Cardiac muscle cell (in vitro differentiated cells and primary cell): ENCODE data around the gene CCDC63. TPM values are rescaled to one million over a fixed set of nuclear protein-coding genes. Genes with fewer than 3 reads are reported as not detected.

Experiments
- DNase-seq, 2 donors: peaks; one replicate each; pipeline versions ENCODE4 v3.0.0 to v3.0.0-alpha.2; 2010 to 2017; ENCODE audit warnings: low read depth in 1 of 2, low spot score in 1 of 2
- H3K27ac ChIP-seq: fragments of 200-600 bp; sonication (generic); 2 replicates; pipeline ENCODE4 v1.5.1; 2016
- H3K27me3 ChIP-seq: fragments of 200-600 bp; sonication (generic); 2 replicates; pipeline ENCODE4 v1.6.0; 2016; ENCODE audit warnings: control low read depth
- H3K36me3 ChIP-seq: fragments of 200-600 bp; sonication (generic); 2 replicates; pipeline ENCODE4 v1.5.1; 2016; ENCODE audit warnings: control low read depth
- H3K4me1 ChIP-seq: fragments of 200-600 bp; sonication (generic); 2 replicates; pipeline ENCODE4 v1.8.1; 2017; ENCODE audit warnings: low read depth, mild to moderate bottlenecking, mixed run types
- H3K4me3 ChIP-seq: fragments of 200-600 bp; sonication (generic); 2 replicates; pipeline ENCODE4 v1.5.1; 2016; ENCODE audit warnings: mild to moderate bottlenecking
- H3K9me3 ChIP-seq: fragments of 200-600 bp; sonication (generic); 2 replicates; pipeline ENCODE4 v1.5.1; 2017; ENCODE audit warnings: low read depth, mild to moderate bottlenecking, control low read depth
- polyA plus RNA-seq: library from polyadenylated mRNA; unstranded; fragments of >200 nt; fragmentation: Nextera tagmentation; extraction: Ambion mirVana; gene quantifications from 2 replicates; pipeline ENCODE4 v1.2.1, GENCODE V29; 2016
- total RNA-seq: library from RNA; depleted of rRNA; stranded (reverse); fragments of >200 nt; gene quantifications from 2 replicates; pipeline ENCODE4 v1.2.3, GENCODE V29; 2016
- TF ChIP-seq, protein P1 (sequence below): IDR thresholded peaks from 2 replicates; pipeline ENCODE4 v1.5.1; 2012; ENCODE audit warnings: low read depth, mild to moderate bottlenecking, low read length

Gene CCDC63
- total and polyA plus RNA-seq, 2 experiments from 2014 or later: 0.22 TPM; not detected in 1

DNA sequence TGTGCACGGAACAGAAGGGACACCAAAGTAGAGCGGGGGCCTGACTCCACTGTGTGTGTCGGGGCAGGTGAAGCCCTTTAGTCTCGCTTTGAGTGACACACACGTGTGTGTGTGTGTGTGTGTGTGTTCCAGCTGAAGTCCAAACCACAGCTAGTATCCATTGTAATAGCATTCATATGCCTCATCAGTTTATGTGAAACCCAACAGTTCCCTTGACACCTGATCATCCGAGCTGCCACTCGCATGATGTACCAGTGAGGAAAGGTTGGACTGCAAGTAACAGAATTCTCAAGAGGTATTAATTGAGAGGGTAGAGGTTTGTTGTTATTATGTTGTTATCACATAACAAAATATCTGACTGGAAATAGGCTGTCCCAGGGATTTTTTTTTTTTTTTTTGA, 16.4 kb downstream of the CCDC63 start:
- TF ChIP-seq, protein P1, sequence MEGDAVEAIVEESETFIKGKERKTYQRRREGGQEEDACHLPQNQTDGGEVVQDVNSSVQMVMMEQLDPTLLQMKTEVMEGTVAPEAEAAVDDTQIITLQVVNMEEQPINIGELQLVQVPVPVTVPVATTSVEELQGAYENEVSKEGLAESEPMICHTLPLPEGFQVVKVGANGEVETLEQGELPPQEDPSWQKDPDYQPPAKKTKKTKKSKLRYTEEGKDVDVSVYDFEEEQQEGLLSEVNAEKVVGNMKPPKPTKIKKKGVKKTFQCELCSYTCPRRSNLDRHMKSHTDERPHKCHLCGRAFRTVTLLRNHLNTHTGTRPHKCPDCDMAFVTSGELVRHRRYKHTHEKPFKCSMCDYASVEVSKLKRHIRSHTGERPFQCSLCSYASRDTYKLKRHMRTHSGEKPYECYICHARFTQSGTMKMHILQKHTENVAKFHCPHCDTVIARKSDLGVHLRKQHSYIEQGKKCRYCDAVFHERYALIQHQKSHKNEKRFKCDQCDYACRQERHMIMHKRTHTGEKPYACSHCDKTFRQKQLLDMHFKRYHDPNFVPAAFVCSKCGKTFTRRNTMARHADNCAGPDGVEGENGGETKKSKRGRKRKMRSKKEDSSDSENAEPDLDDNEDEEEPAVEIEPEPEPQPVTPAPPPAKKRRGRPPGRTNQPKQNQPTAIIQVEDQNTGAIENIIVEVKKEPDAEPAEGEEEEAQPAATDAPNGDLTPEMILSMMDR: no peak
- H3K27me3 ChIP-seq: no peaks in the 10 kb centered on the region
- H3K36me3 ChIP-seq: no peaks in the 10 kb centered on the region
- H3K27ac ChIP-seq: no peak overlapping the region
- no peaks in the 10 kb centered on the region for H3K4me1 ChIP-seq
- no peak overlapping the region for H3K4me3 ChIP-seq
- DNase-seq: no peak
- no peaks in the 10 kb centered on the region for H3K9me3 ChIP-seq

- Histone ChIP-seq H3K4me1 (no peaks in the 10 kb centered on the region), H3K4me3 (no peak overlapping the region), H3K36me3 (no peaks in the 10 kb centered on the region), H3K27me3 (no peaks in the 10 kb centered on the region), H3K9me3 (no peaks in the 10 kb centered on the region), H3K27ac (no peak overlapping the region)
- no peak for DNase-seq
- TF ChIP-seq, protein P1: no peak
Observed at GRCh38 chr12:110865521-110865920, 18.7 kb downstream of the CCDC63 start.

DNA sequence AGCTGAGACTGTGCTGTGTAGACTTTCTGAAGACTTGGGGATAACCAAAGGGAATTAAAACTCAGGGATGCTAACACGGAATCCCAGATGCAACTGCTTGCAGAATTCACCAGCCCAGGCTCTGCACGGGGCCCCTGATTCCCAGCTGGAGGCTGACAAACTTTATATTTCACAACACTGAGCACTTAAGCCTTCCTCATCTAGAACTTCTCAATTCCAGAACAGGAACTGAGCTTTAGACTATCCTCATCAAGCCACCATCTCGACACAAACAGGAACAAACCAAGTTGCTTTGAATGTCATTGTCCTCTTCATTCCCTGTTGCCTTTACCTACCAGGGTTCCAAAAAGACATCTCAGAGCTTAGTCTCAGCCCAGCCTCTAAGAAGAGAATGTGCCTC, 22.2 kb downstream of the CCDC63 start:
- Histone ChIP-seq H3K27me3 (no peaks in the 10 kb centered on the region), H3K4me3 (no peak overlapping the region)
- TF ChIP-seq, protein P1: no peak

DNA sequence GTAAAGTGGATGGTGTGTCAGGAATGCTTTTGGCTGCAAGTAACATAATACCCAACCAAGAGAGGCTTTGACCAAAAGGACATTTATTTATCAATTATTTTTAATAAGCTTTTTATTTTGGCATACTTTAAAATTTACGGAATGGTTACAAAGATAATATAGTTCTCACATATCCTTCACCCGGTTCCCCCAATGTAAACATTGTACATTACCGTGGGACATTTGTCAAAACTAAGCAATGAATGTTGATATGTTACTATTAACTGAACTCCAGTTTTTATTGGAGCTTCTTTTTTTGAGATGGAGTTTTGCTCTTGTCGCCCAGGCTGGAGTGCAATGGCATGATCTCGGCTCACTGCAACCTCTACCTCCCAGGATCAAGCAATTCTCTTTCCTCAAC, 23.0 kb downstream of the CCDC63 start:
- DNase-seq: no peak

More for the DNA sequence above, 22.2 kb downstream of the CCDC63 start:
- no peak for DNase-seq
- H3K9me3 ChIP-seq: no peaks in the 10 kb centered on the region
- no peaks in the 10 kb centered on the region for H3K36me3 ChIP-seq
- H3K27ac ChIP-seq: no peak overlapping the region
- no peaks in the 10 kb centered on the region for H3K4me1 ChIP-seq

GRCh38 chr12:110872100-110872499, 25.3 kb downstream of the CCDC63 start:
- H3K27ac ChIP-seq: no peak overlapping the region
- H3K9me3 ChIP-seq: no peaks in the 10 kb centered on the region
- TF ChIP-seq, protein P1: no peak
- no peak overlapping the region for H3K4me3 ChIP-seq
- no peaks in the 10 kb centered on the region for H3K27me3 ChIP-seq
- DNase-seq: no peak
- H3K4me1 ChIP-seq: no peaks in the 10 kb centered on the region
- H3K36me3 ChIP-seq: no peaks in the 10 kb centered on the region

More for the DNA sequence above, 23.0 kb downstream of the CCDC63 start:
- no peak overlapping the region for H3K4me3 ChIP-seq
- TF ChIP-seq, protein P1: no peak
- H3K4me1 ChIP-seq: no peaks in the 10 kb centered on the region
- H3K36me3 ChIP-seq: no peaks in the 10 kb centered on the region
- H3K27ac ChIP-seq: no peak overlapping the region
- H3K9me3 ChIP-seq: no peaks in the 10 kb centered on the region
- no peaks in the 10 kb centered on the region for H3K27me3 ChIP-seq

DNA sequence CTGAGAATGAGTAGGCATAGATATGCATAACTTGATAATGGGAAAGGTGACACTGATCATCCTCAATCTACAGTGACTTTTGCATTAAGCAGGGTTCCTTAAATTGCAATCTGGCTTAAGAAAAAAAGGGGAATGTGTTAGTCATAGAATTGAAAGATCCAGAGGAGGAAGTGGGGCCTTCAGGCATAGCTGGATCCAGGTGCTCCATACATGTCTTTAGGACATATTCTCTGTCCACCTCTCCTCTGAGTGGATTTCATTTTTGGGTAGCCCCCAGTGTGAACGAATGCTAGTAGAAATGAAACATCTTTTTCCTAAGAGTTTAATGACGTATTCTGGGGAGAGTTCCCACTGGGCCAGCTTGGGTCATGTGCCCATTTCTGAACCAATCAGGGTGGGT, 27.6 kb downstream of the CCDC63 start:
- TF ChIP-seq, protein P1: no peak
- no peak for DNase-seq

More for the DNA sequence above, 27.6 kb downstream of the CCDC63 start:
- no peak overlapping the region for H3K27ac ChIP-seq
- H3K36me3 ChIP-seq: no peaks in the 10 kb centered on the region
- no peaks in the 10 kb centered on the region for H3K9me3 ChIP-seq
- no peaks in the 10 kb centered on the region for H3K27me3 ChIP-seq
- H3K4me1 ChIP-seq: no peaks in the 10 kb centered on the region
- no peak overlapping the region for H3K4me3 ChIP-seq
